HL-60 (cell line): Measurements from ENCODE around the gene KLHL33.

ENCODE experiments used
- GABPA ChIP-seq: IDR thresholded peaks from 2 replicates; pipeline ENCODE4 v1.6.1; 2012; ENCODE audit warnings: low read depth
- POLR2AphosphoS5 ChIP-seq: IDR thresholded peaks from 2 replicates; pipeline ENCODE4 v1.6.1; 2012; ENCODE audit warnings: low read depth
- TF ChIP-seq, protein P1 (sequence below): IDR thresholded peaks from one replicate; pipeline ENCODE4 v1.5.1; 2011; ENCODE audit warnings: low read length, control low read depth, inconsistent platforms; ENCODE audit not compliant: insufficient read depth
- TF ChIP-seq, protein P2 (sequence below): IDR thresholded peaks from 2 replicates; pipeline ENCODE4 v1.6.1; 2012; ENCODE audit warnings: low read depth; ENCODE audit not compliant: insufficient replicate concordance

DNA sequence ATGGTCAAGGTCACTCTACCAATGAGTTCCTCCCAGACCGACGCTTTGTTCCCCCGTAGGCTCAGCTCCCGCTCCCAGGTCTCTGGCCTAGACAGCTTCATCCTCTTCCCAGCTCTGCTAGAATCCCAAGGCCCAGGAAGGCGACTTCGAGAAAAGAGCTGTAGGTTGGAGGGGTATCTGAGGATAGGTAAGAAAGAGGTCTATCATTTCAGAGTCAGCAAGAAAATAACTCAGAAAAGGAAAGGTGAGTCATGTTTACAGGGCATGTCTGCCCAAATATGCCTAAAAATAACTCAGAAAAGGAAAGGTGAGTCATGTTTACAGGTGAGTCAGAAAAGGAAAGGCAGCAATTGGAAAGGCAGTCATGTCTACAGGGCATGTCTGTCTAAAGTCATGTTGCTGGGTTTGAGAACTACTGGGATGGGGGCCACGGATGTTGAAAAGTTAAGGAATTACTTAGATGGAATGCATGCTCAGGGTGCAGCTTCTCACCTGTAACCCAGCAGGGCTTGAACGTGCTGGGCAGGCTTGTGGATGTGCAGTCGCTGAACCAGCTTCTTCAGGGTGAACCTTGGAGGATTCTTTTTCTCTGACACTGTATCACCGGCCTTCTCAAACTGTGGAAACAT, 34.9 kb downstream of the KLHL33 start:
- TF ChIP-seq, protein P1, sequence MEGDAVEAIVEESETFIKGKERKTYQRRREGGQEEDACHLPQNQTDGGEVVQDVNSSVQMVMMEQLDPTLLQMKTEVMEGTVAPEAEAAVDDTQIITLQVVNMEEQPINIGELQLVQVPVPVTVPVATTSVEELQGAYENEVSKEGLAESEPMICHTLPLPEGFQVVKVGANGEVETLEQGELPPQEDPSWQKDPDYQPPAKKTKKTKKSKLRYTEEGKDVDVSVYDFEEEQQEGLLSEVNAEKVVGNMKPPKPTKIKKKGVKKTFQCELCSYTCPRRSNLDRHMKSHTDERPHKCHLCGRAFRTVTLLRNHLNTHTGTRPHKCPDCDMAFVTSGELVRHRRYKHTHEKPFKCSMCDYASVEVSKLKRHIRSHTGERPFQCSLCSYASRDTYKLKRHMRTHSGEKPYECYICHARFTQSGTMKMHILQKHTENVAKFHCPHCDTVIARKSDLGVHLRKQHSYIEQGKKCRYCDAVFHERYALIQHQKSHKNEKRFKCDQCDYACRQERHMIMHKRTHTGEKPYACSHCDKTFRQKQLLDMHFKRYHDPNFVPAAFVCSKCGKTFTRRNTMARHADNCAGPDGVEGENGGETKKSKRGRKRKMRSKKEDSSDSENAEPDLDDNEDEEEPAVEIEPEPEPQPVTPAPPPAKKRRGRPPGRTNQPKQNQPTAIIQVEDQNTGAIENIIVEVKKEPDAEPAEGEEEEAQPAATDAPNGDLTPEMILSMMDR, result no peak
- TF ChIP-seq GABPA (no peak), POLR2AphosphoS5 (no peak)
- TF ChIP-seq, protein P2, sequence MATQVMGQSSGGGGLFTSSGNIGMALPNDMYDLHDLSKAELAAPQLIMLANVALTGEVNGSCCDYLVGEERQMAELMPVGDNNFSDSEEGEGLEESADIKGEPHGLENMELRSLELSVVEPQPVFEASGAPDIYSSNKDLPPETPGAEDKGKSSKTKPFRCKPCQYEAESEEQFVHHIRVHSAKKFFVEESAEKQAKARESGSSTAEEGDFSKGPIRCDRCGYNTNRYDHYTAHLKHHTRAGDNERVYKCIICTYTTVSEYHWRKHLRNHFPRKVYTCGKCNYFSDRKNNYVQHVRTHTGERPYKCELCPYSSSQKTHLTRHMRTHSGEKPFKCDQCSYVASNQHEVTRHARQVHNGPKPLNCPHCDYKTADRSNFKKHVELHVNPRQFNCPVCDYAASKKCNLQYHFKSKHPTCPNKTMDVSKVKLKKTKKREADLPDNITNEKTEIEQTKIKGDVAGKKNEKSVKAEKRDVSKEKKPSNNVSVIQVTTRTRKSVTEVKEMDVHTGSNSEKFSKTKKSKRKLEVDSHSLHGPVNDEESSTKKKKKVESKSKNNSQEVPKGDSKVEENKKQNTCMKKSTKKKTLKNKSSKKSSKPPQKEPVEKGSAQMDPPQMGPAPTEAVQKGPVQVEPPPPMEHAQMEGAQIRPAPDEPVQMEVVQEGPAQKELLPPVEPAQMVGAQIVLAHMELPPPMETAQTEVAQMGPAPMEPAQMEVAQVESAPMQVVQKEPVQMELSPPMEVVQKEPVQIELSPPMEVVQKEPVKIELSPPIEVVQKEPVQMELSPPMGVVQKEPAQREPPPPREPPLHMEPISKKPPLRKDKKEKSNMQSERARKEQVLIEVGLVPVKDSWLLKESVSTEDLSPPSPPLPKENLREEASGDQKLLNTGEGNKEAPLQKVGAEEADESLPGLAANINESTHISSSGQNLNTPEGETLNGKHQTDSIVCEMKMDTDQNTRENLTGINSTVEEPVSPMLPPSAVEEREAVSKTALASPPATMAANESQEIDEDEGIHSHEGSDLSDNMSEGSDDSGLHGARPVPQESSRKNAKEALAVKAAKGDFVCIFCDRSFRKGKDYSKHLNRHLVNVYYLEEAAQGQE, result no peak
